Measurements from ENCODE around the gene KCNJ14. TPM values are rescaled to one million over a fixed set of nuclear protein-coding genes. Genes with fewer than 3 reads are reported as not detected.

KCNJ14 gene
- total RNA-seq, 4 donors from 2014 or later = 0.44 to 4.1 (median 1.5) TPM

- no peak for DNase-seq (ENCODE audit: low spot score in 2 of 2)
- H3K36me3 ChIP-seq = peaks cover 0 to 84% (median 46%) of the 10 kb centered on the region in 3 donors
- H3K4me3 ChIP-seq = no peak overlapping the region
- TF ChIP-seq EP300 (IDR thresholded peaks at IDR 0.05) (no peak), POLR2A (IDR thresholded peaks at IDR 0.05) (no peak)
- TF ChIP-seq, protein P1, sequence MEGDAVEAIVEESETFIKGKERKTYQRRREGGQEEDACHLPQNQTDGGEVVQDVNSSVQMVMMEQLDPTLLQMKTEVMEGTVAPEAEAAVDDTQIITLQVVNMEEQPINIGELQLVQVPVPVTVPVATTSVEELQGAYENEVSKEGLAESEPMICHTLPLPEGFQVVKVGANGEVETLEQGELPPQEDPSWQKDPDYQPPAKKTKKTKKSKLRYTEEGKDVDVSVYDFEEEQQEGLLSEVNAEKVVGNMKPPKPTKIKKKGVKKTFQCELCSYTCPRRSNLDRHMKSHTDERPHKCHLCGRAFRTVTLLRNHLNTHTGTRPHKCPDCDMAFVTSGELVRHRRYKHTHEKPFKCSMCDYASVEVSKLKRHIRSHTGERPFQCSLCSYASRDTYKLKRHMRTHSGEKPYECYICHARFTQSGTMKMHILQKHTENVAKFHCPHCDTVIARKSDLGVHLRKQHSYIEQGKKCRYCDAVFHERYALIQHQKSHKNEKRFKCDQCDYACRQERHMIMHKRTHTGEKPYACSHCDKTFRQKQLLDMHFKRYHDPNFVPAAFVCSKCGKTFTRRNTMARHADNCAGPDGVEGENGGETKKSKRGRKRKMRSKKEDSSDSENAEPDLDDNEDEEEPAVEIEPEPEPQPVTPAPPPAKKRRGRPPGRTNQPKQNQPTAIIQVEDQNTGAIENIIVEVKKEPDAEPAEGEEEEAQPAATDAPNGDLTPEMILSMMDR (IDR thresholded peaks at IDR 0.05) = no peak
- no peak overlapping the region for H3K27ac ChIP-seq
- peaks cover 0 to 33% (median 2%) of the 10 kb centered on the region in 4 donors for H3K4me1 ChIP-seq
- no peaks in the 10 kb centered on the region for H3K27me3 ChIP-seq
- no peaks in the 10 kb centered on the region for H3K9me3 ChIP-seq
- WGBS, 2 donors = 93 to 96% methylated on average over 20 to 22 of the region's 23 CpGs
Measured at GRCh38 chr19:48450441-48450840, 4.9 kb upstream of the KCNJ14 start.

- H3K36me3 ChIP-seq = peaks cover 0 to 88% (median 46%) of the 10 kb centered on the region in 3 donors
- H3K4me1 ChIP-seq = peaks cover 0 to 33% (median 2%) of the 10 kb centered on the region in 4 donors
- H3K9me3 ChIP-seq = no peaks in the 10 kb centered on the region
- 85 to 92% methylated on average over 15 of the region's 15 CpGs for WGBS, 2 donors
- DNase-seq (ENCODE audit: low spot score in 2 of 2) = no peak
- TF ChIP-seq, protein P1 (IDR thresholded peaks at IDR 0.05) = no peak
- no peak for TF ChIP-seq EP300 (IDR thresholded peaks at IDR 0.05)
- TF ChIP-seq POLR2A (IDR thresholded peaks at IDR 0.05) = no peak
- no peak overlapping the region for H3K4me3 ChIP-seq
- H3K27me3 ChIP-seq = no peaks in the 10 kb centered on the region
- H3K27ac ChIP-seq = no peak overlapping the region
Measured at GRCh38 chr19:48450863-48451262, 4.5 kb upstream of the KCNJ14 start.

DNA sequence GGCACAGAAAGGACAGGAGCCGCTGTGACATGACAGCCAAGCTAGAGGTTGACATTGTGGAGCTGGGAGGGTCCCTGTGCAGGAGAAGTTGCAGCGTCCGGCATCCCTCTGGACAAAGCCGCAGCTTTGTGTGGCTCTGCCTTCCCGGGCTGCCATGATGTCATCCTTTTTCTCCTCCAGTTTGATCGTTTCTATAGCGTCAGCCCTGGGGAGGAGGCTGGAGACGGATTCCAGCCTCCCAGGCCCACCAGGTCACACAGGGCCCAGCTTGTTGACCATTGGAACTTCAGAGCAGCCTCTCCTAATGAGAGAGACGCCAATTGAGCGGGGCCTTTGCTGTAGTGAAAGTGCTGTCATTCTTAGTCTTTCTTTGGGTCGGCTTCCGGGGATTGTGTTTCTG lies 3.8 kb upstream of the KCNJ14 start:
- Histone ChIP-seq H3K36me3 (peaks cover 0 to 96% (median 46%) of the 10 kb centered on the region in 3 donors), H3K4me1 (peaks cover 0 to 28% (median under 1%) of the 10 kb centered on the region in 4 donors), H3K27ac (no peak overlapping the region), H3K27me3 (no peaks in the 10 kb centered on the region), H3K4me3 (no peak overlapping the region), H3K9me3 (no peaks in the 10 kb centered on the region)
- no peak for TF ChIP-seq EP300 (IDR thresholded peaks at IDR 0.05)
- TF ChIP-seq POLR2A (IDR thresholded peaks at IDR 0.05) = no peak
- TF ChIP-seq, protein P1 (IDR thresholded peaks at IDR 0.05) = no peak
- WGBS, 2 donors = 52 to 57% methylated on average over 12 of the region's 12 CpGs
- DNase-seq (ENCODE audit: low spot score in 2 of 2) = no peak

DNA sequence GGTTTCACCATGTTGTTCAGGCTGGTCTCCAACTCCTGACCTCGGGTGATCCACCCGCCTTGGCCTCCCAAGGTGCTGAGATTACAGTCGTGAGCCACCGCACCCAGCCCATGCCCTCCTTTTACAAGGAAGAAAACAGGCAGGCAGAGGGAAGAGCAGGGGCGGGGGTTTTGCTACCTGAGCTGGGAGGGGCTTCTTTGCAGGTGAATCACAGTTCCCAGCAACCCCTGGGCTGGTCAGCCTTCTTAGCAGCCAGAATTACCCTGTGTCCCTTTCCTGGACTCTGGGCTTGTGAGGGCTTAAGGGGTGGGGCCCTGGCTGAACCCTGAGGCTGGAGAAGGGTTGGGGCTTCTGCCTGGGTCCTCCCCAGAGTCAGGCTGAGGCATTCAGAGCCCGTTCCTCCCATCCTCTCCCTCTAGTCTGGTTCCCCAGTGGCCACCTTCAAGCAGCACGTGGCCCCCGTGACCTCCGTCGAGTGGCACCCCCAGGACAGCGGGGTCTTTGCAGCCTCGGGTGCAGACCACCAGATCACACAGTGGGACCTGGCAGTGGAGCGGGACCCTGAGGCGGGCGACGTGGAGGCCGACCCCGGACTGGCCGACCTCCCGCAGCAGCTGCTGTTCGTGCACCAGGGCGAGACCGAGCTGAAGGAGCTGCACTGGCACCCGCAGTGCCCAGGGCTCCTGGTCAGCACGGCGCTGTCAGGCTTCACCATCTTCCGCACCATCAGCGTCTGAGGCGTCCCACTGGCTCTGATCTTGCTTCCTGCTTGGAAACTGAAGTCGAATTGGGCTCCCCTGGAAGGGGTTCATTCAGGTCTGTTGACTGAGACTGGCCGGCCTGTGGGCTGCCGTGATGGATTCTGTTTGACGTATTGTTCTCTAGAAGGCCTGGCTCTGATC lies 2.8 kb upstream of the KCNJ14 start:
- Histone ChIP-seq H3K4me3 (no peak overlapping the region), H3K27me3 (no peaks in the 10 kb centered on the region), H3K27ac (no peak overlapping the region), H3K4me1 (peaks cover 0 to 19% (median 0%) of the 10 kb centered on the region in 4 donors), H3K9me3 (no peaks in the 10 kb centered on the region), H3K36me3 (peaks cover 0 to 94% (median 41%) of the 10 kb centered on the region in 3 donors)
- TF ChIP-seq POLR2A (IDR thresholded peaks at IDR 0.05) (no peak), EP300 (IDR thresholded peaks at IDR 0.05) (no peak)
- TF ChIP-seq, protein P1 (IDR thresholded peaks at IDR 0.05) = no peak
- WGBS, 2 donors = 68 to 79% methylated on average over 26 to 33 of the region's 33 CpGs
- no peak for DNase-seq (ENCODE audit: low spot score in 2 of 2)

- TF ChIP-seq EP300 (IDR thresholded peaks at IDR 0.05) = no peak
- no peak for TF ChIP-seq POLR2A (IDR thresholded peaks at IDR 0.05)
- TF ChIP-seq, protein P1 (IDR thresholded peaks at IDR 0.05) = no peak
Measured at GRCh38 chr19:48454150-48454730, 1.1 kb upstream of the KCNJ14 start.

More at GRCh38 chr19:48454150-48454730, 1.1 kb upstream of the KCNJ14 start:
- Histone ChIP-seq H3K9me3 (no peaks in the 10 kb centered on the region), H3K4me3 (no peak overlapping the region), H3K27me3 (no peaks in the 10 kb centered on the region), H3K36me3 (peaks cover 0 to 78% (median 41%) of the 10 kb centered on the region in 3 donors), H3K27ac (no peak overlapping the region), H3K4me1 (peaks cover 0 to 16% (median 0%) of the 10 kb centered on the region in 4 donors)
- DNase-seq (ENCODE audit: low spot score in 2 of 2) = no peak
- 85 to 87% methylated on average over 22 of the region's 22 CpGs for WGBS, 2 donors

Measured in tibial nerve (tissue), 4 donors.